ELF-1 (cell line): ENCODE results near the gene ITPKC.
"Not testable (repeated sequence)": the region's sequence is repeated elsewhere in the genome, so short reads cannot be mapped to it uniquely, and the experiment has no call there.

Experiments
- DNase-seq: peaks from one replicate; pipeline ENCODE4 v3.0.0-alpha.2; 2016; ENCODE audit warnings: low read depth, low spot score

ITPKC gene

GRCh38 chr19:40716031-40716481 lies 856 bp upstream of the ITPKC start:
- no peak for DNase-seq

GRCh38 chr19:40717325-40717879 lies 490 bp downstream of the ITPKC start:
- DNase-seq = peak; percentile 62

GRCh38 chr19:40717880-40718773 lies 1.2 kb downstream of the ITPKC start:
- DNase-seq = peak; percentile 54

GRCh38 chr19:40718774-40719391 lies 2.0 kb downstream of the ITPKC start:
- peak; percentile 73 for DNase-seq

GRCh38 chr19:40719414-40719894 lies 2.5 kb downstream of the ITPKC start:
- DNase-seq = no peak

GRCh38 chr19:40721140-40721486 lies 4.2 kb downstream of the ITPKC start:
- no peak for DNase-seq

- DNase-seq = no peak
Observed at GRCh38 chr19:40721936-40722661, 5.2 kb downstream of the ITPKC start.

GRCh38 chr19:40723661-40724254 lies 6.8 kb downstream of the ITPKC start:
- DNase-seq = no peak

GRCh38 chr19:40724315-40724714 lies 7.4 kb downstream of the ITPKC start:
- DNase-seq = no peak

- DNase-seq = no peak
Observed at GRCh38 chr19:40724855-40725254, 7.9 kb downstream of the ITPKC start.

- no peak for DNase-seq
Observed at GRCh38 chr19:40726279-40726678, 9.4 kb downstream of the ITPKC start.

GRCh38 chr19:40730065-40730464 lies 13.2 kb downstream of the ITPKC start:
- not testable (repeated sequence) for DNase-seq

GRCh38 chr19:40732304-40732703 lies 15.4 kb downstream of the ITPKC start:
- not testable (repeated sequence) for DNase-seq

GRCh38 chr19:40733149-40733548 lies 16.2 kb downstream of the ITPKC start:
- no peak for DNase-seq

GRCh38 chr19:40735013-40735771 lies 18.3 kb downstream of the ITPKC start:
- DNase-seq = peak; percentile 31

GRCh38 chr19:40736661-40737060 lies 19.7 kb downstream of the ITPKC start:
- no peak for DNase-seq

- no peak for DNase-seq
Observed at GRCh38 chr19:40737102-40737644, 20.3 kb downstream of the ITPKC start.

GRCh38 chr19:40739030-40739839 lies 22.3 kb downstream of the ITPKC start:
- no peak for DNase-seq

- DNase-seq = peak; percentile 37
Observed at GRCh38 chr19:40739871-40740703, 23.2 kb downstream of the ITPKC start.
